ENCODE measurements around the gene FAM136A.

FAM136A gene

DNA sequence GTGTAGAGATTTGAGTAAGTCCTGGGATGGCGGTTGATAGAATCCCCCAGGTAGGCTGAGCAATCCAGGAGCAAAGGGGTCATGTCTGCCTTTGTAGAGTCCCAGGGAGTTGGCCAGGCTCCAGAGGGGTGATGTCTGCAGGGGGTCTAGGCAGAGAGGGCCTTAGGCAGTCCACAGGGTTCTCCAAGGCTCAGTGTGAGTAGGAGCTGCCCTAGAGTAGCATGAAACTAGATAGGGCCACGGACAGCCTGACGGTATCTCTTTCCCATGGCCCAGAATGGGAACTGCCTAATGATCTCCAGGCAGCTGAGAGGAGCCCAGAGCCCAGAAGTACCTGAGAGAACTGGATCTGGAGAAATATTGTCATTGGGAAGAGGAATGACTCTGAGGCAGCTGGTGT is 9.0 kb upstream of the FAM136A start:
- Histone ChIP-seq H2AFZ (ENCODE audit: low read length) (no peak overlapping the region), H3K27me3 (ENCODE audit: control insufficient read depth in 3 of 3, insufficient read depth in 3 of 3, low read depth in 1 of 3, low read length in 3 of 3) (peaks cover 0 to 3% (median 0%) of the 10 kb centered on the region in 3 experiments), H3K14ac (ENCODE audit: low read length) (no peak overlapping the region), H3K27ac (replicated peaks; ENCODE audit: low read length) (no peak overlapping the region), H2AK5ac (ENCODE audit: low read depth, low read length) (no peak overlapping the region), H3K79me1 (ENCODE audit: low read depth, low read length) (no peaks in the 10 kb centered on the region), H3K9ac (ENCODE audit: low read depth, low read length, poor library complexity) (no peak overlapping the region), H2BK15ac (ENCODE audit: low read length) (no peak overlapping the region), H3K4me3 (ENCODE audit: low read length in 2 of 2) (no peak overlapping the region), H3K23ac (ENCODE audit: low read depth, low read length, poor library complexity) (no peak overlapping the region), H2BK5ac (ENCODE audit: low read length) (no peak overlapping the region), H3K36me3 (replicated peaks in 1 of 2; ENCODE audit: control insufficient read depth in 2 of 2, insufficient read depth in 2 of 2, low read length in 2 of 2) (no peaks in the 10 kb centered on the region), H3K4me1 (ENCODE audit: control insufficient read depth in 2 of 2, insufficient read depth in 1 of 2, low read depth in 1 of 2, low read length in 2 of 2) (no peaks in the 10 kb centered on the region), H4K8ac (ENCODE audit: low read depth, low read length) (no peak overlapping the region), H2BK12ac (ENCODE audit: low read length) (no peak overlapping the region), H2BK120ac (ENCODE audit: low read depth, low read length) (no peak overlapping the region), H3K18ac (ENCODE audit: low read length) (no peak overlapping the region), H4K91ac (ENCODE audit: low read depth, low read length, poor library complexity) (no peak overlapping the region), H3K4ac (ENCODE audit: low read length) (no peak overlapping the region), H3K4me2 (ENCODE audit: insufficient read depth, low read length, poor library complexity, severe bottlenecking) (no peak overlapping the region), H3K9me3 (replicated peaks in 1 of 2; ENCODE audit: control insufficient read depth in 2 of 2, insufficient read depth in 1 of 2, low read depth in 1 of 2, low read length in 2 of 2) (no peaks in the 10 kb centered on the region)
- no peak for DNase-seq (ENCODE audit: low spot score)
- WGBS, 2 donors (ENCODE audit: extremely low coverage in 2 of 2, insufficient read length in 2 of 2, insufficient replicate concordance in 1 of 2): no CpG with 5 or more reads among the region's 3 CpGs

DNA sequence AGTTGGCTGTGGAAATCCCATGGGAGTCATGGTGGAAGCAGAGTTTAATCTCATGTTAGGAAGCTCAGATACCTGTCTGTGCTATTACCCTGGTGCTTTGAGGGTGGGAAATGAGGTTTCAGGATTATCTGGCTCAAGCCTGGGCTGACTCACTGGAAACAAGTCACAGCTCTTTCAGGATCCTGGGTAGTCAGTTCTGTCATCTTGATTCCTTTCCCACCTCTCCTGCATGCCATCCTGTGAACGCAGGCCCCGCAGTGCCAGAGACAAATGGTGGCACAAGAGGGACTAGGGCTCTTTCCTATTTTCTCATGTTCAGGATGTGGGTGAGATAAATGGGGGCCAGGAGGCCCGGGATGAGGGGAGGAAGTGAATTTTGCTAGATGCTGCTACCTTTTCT is 3.7 kb upstream of the FAM136A start:
- Histone ChIP-seq H3K27ac (replicated peaks; ENCODE audit: low read length) (no peak overlapping the region), H4K8ac (ENCODE audit: low read depth, low read length) (no peak overlapping the region), H3K9me3 (replicated peaks in 1 of 2; ENCODE audit: control insufficient read depth in 2 of 2, insufficient read depth in 1 of 2, low read depth in 1 of 2, low read length in 2 of 2) (peaks cover 0 to 5% of the 10 kb centered on the region in 2 donors), H3K4ac (ENCODE audit: low read length) (no peak overlapping the region), H2BK5ac (ENCODE audit: low read length) (no peak overlapping the region), H3K36me3 (replicated peaks in 1 of 2; ENCODE audit: control insufficient read depth in 2 of 2, insufficient read depth in 2 of 2, low read length in 2 of 2) (peaks cover 3 to 5% of the 10 kb centered on the region in 2 donors), H3K23ac (ENCODE audit: low read depth, low read length, poor library complexity) (no peak overlapping the region), H2BK120ac (ENCODE audit: low read depth, low read length) (no peak overlapping the region), H3K4me1 (ENCODE audit: control insufficient read depth in 2 of 2, insufficient read depth in 1 of 2, low read depth in 1 of 2, low read length in 2 of 2) (peaks cover 8 to 9% of the 10 kb centered on the region in 2 donors), H2BK12ac (ENCODE audit: low read length) (no peak overlapping the region), H3K27me3 (ENCODE audit: control insufficient read depth in 3 of 3, insufficient read depth in 3 of 3, low read depth in 1 of 3, low read length in 3 of 3) (no peaks in the 10 kb centered on the region), H2AK5ac (ENCODE audit: low read depth, low read length) (no peak overlapping the region), H2AFZ (ENCODE audit: low read length) (no peak overlapping the region), H3K79me1 (ENCODE audit: low read depth, low read length) (peaks cover 2% of the 10 kb centered on the region), H4K91ac (ENCODE audit: low read depth, low read length, poor library complexity) (no peak overlapping the region), H3K9ac (ENCODE audit: low read depth, low read length, poor library complexity) (no peak overlapping the region), H3K18ac (ENCODE audit: low read length) (no peak overlapping the region), H2BK15ac (ENCODE audit: low read length) (no peak overlapping the region), H3K14ac (ENCODE audit: low read length) (no peak overlapping the region), H3K4me2 (ENCODE audit: insufficient read depth, low read length, poor library complexity, severe bottlenecking) (no peak overlapping the region), H3K4me3 (ENCODE audit: low read length in 2 of 2) (no peak overlapping the region)
- WGBS, 2 donors (ENCODE audit: extremely low coverage in 2 of 2, insufficient read length in 2 of 2, insufficient replicate concordance in 1 of 2): no CpG with 5 or more reads among the region's 3 CpGs
- DNase-seq (ENCODE audit: low spot score): no peak

DNA sequence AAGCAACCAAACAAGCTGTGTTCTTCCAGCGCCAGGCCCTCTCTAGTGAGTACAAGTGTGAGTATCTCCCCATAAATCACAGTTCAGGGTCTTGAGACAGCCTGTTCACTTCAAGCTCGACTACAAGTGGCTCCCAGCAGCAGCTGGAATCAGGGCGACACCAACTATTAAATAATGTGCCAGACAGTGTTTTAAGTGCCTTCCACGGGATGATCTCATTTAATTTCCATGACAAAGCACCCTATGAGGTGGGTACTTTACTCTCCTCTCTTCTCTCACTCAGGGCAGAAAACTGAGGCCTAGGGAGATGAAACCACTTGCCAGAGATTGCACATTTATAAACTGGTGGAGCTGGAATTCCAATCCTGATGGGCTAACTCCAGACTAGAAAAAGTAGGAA is 2.6 kb upstream of the FAM136A start:
- no peak overlapping the region for H2BK5ac ChIP-seq (ENCODE audit: low read length)
- no peak overlapping the region for H3K14ac ChIP-seq (ENCODE audit: low read length)
- H3K4me3 ChIP-seq (ENCODE audit: low read length in 2 of 2): no peak overlapping the region
- H2AFZ ChIP-seq (ENCODE audit: low read length): peak overlapping the region; percentile 47
- no peak overlapping the region for H2BK120ac ChIP-seq (ENCODE audit: low read depth, low read length)
- peaks cover 0 to 5% of the 10 kb centered on the region in 2 donors for H3K9me3 ChIP-seq (replicated peaks in 1 of 2; ENCODE audit: control insufficient read depth in 2 of 2, insufficient read depth in 1 of 2, low read depth in 1 of 2, low read length in 2 of 2)
- peaks cover 2% of the 10 kb centered on the region for H3K79me1 ChIP-seq (ENCODE audit: low read depth, low read length)
- H3K27me3 ChIP-seq (ENCODE audit: control insufficient read depth in 3 of 3, insufficient read depth in 3 of 3, low read depth in 1 of 3, low read length in 3 of 3): no peaks in the 10 kb centered on the region
- peaks cover 8 to 9% of the 10 kb centered on the region in 2 donors for H3K4me1 ChIP-seq (ENCODE audit: control insufficient read depth in 2 of 2, insufficient read depth in 1 of 2, low read depth in 1 of 2, low read length in 2 of 2)
- no peak overlapping the region for H3K27ac ChIP-seq (replicated peaks; ENCODE audit: low read length)
- H3K36me3 ChIP-seq (replicated peaks in 1 of 2; ENCODE audit: control insufficient read depth in 2 of 2, insufficient read depth in 2 of 2, low read length in 2 of 2): peaks cover 3 to 14% of the 10 kb centered on the region in 2 donors
- H2AK5ac ChIP-seq (ENCODE audit: low read depth, low read length): no peak overlapping the region
- H4K91ac ChIP-seq (ENCODE audit: low read depth, low read length, poor library complexity): no peak overlapping the region
- H2BK12ac ChIP-seq (ENCODE audit: low read length): no peak overlapping the region
- no peak overlapping the region for H4K8ac ChIP-seq (ENCODE audit: low read depth, low read length)
- no peak overlapping the region for H3K4ac ChIP-seq (ENCODE audit: low read length)
- H3K4me2 ChIP-seq (ENCODE audit: insufficient read depth, low read length, poor library complexity, severe bottlenecking): no peak overlapping the region
- WGBS, 2 donors (ENCODE audit: extremely low coverage in 2 of 2, insufficient read length in 2 of 2, insufficient replicate concordance in 1 of 2): no CpG with 5 or more reads among the region's 4 CpGs
- DNase-seq (ENCODE audit: low spot score): no peak
- no peak overlapping the region for H3K9ac ChIP-seq (ENCODE audit: low read depth, low read length, poor library complexity)
- H2BK15ac ChIP-seq (ENCODE audit: low read length): no peak overlapping the region
- H3K18ac ChIP-seq (ENCODE audit: low read length): no peak overlapping the region
- H3K23ac ChIP-seq (ENCODE audit: low read depth, low read length, poor library complexity): no peak overlapping the region

DNA sequence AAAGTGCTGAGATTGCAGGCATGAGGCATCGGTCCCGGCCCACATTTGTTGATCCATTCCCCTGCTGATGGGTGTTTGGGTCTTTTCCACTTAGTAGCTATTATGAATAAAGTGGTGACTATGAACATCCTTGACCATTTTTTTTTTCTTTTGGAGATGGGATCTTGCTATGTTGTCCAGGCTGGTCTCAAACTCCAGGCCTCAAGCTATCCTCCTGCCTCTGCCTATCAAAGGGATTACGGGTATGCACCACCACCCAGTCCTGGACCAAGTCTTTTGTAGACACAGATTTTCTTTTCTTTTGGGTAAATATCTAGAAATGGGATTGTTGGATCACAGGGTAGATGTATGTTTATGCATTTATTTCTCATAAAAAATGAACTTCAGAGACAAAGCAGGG is 1.3 kb upstream of the FAM136A start:
- H3K27ac ChIP-seq (replicated peaks; ENCODE audit: low read length): no peak overlapping the region
- H2BK15ac ChIP-seq (ENCODE audit: low read length): peak overlapping the region; percentile 77
- no peaks in the 10 kb centered on the region for H3K27me3 ChIP-seq (ENCODE audit: control insufficient read depth in 3 of 3, insufficient read depth in 3 of 3, low read depth in 1 of 3, low read length in 3 of 3)
- H3K14ac ChIP-seq (ENCODE audit: low read length): no peak overlapping the region
- H3K9ac ChIP-seq (ENCODE audit: low read depth, low read length, poor library complexity): no peak overlapping the region
- H3K23ac ChIP-seq (ENCODE audit: low read depth, low read length, poor library complexity): no peak overlapping the region
- peaks cover 8 to 9% of the 10 kb centered on the region in 2 donors for H3K4me1 ChIP-seq (ENCODE audit: control insufficient read depth in 2 of 2, insufficient read depth in 1 of 2, low read depth in 1 of 2, low read length in 2 of 2)
- H3K4me3 ChIP-seq (ENCODE audit: low read length in 2 of 2): no peak overlapping the region
- no peak overlapping the region for H2BK12ac ChIP-seq (ENCODE audit: low read length)
- peaks cover 2% of the 10 kb centered on the region for H3K79me1 ChIP-seq (ENCODE audit: low read depth, low read length)
- H3K9me3 ChIP-seq (replicated peaks in 1 of 2; ENCODE audit: control insufficient read depth in 2 of 2, insufficient read depth in 1 of 2, low read depth in 1 of 2, low read length in 2 of 2): peaks cover 0 to 5% of the 10 kb centered on the region in 2 donors
- H3K4ac ChIP-seq (ENCODE audit: low read length): no peak overlapping the region
- no peak overlapping the region for H4K8ac ChIP-seq (ENCODE audit: low read depth, low read length)
- H2BK120ac ChIP-seq (ENCODE audit: low read depth, low read length): no peak overlapping the region
- H2AK5ac ChIP-seq (ENCODE audit: low read depth, low read length): no peak overlapping the region
- no peak overlapping the region for H4K91ac ChIP-seq (ENCODE audit: low read depth, low read length, poor library complexity)
- no peak overlapping the region for H3K18ac ChIP-seq (ENCODE audit: low read length)
- H2BK5ac ChIP-seq (ENCODE audit: low read length): no peak overlapping the region
- DNase-seq (ENCODE audit: low spot score): no peak
- peaks cover 10 to 26% of the 10 kb centered on the region in 2 donors for H3K36me3 ChIP-seq (replicated peaks in 1 of 2; ENCODE audit: control insufficient read depth in 2 of 2, insufficient read depth in 2 of 2, low read length in 2 of 2)
- WGBS, 2 donors (ENCODE audit: extremely low coverage in 2 of 2, insufficient read length in 2 of 2, insufficient replicate concordance in 1 of 2): no CpG with 5 or more reads among the region's 3 CpGs
- H3K4me2 ChIP-seq (ENCODE audit: insufficient read depth, low read length, poor library complexity, severe bottlenecking): no peak overlapping the region
- no peak overlapping the region for H2AFZ ChIP-seq (ENCODE audit: low read length)
